WTC11 (cell line): Measurements from ENCODE around the gene HMBS. TPM values are rescaled to one million over a fixed set of nuclear protein-coding genes. Genes with fewer than 3 reads are reported as not detected.

ENCODE experiments used
- ATAC-seq: fragments of 200-7000 bp; cut with Tn5 transposase; 2 replicates; pipeline ENCODE4 v1.10.0; 2021; ENCODE audit warnings: mild to moderate bottlenecking, moderate library complexity
- CTCF ChIA-PET: fragments of 300-600 bp; sonication (Branson Sonifier 250); formaldehyde crosslinking; loops from one replicate; lab custom pipeline; 2021; ENCODE audit warnings: antibody characterized with exemption; lab: Charles Lee
- POLR2A ChIA-PET: fragments of 350-600 bp; sonication (Branson Sonifier 250); formaldehyde crosslinking; loops from one replicate; lab custom pipeline; 2021; ENCODE audit warnings: antibody characterized with exemption; lab: Charles Lee
- DNase-seq: peaks from one replicate; pipeline ENCODE4 v3.0.0; 2021; ENCODE audit warnings: low spot score
- H3K27ac Mint-ChIP-seq: 2 replicates; pipeline ENCODE4 v1.8.0; 2021; ENCODE audit warnings: mixed read lengths
- H3K27me3 Mint-ChIP-seq: 2 replicates; pipeline ENCODE4 v1.8.0; 2021; ENCODE audit warnings: low read depth, mild to moderate bottlenecking, moderate library complexity, mixed read lengths
- H3K36me3 Mint-ChIP-seq: 2 replicates; pipeline ENCODE4 v1.8.0; 2021; ENCODE audit warnings: mixed read lengths
- H3K4me1 Mint-ChIP-seq: 2 replicates; pipeline ENCODE4 v1.8.0; 2022; ENCODE audit warnings: mixed read lengths
- H3K4me3 Mint-ChIP-seq: 2 replicates; pipeline ENCODE4 v1.8.0; 2021; ENCODE audit warnings: mild to moderate bottlenecking, moderate library complexity, mixed read lengths
- H3K9me3 Mint-ChIP-seq: 2 replicates; pipeline ENCODE4 v1.8.0; 2021; ENCODE audit warnings: mixed read lengths
- ATF2 ChIP-seq: sonication (generic); formaldehyde crosslinking; IDR thresholded peaks from 2 replicates; pipeline ENCODE4 v1.8.1; 2022; ENCODE audit warnings: low read depth, missing genetic modification reagents, borderline replicate concordance
- CBFB ChIP-seq: sonication (generic); formaldehyde crosslinking; IDR thresholded peaks from 2 replicates; pipeline ENCODE4 v1.8.1; 2022; ENCODE audit warnings: mild to moderate bottlenecking, low read depth, missing genetic modification reagents
- CDX4 ChIP-seq: fragments of 250-450 bp; sonication (Bioruptor Pico); IDR thresholded peaks from 2 replicates; pipeline ENCODE4 v1.9.0; 2021; ENCODE audit warnings: moderate library complexity, mild to moderate bottlenecking, inconsistent platforms, borderline replicate concordance
- E2F5 ChIP-seq: sonication (generic); formaldehyde crosslinking; IDR thresholded peaks from 2 replicates; pipeline ENCODE4 v1.8.1; 2022; ENCODE audit warnings: mild to moderate bottlenecking, moderate library complexity, missing genetic modification reagents
- ESRRA ChIP-seq: sonication (generic); formaldehyde crosslinking; IDR thresholded peaks from 2 replicates; pipeline ENCODE4 v1.8.1; 2022; ENCODE audit warnings: mild to moderate bottlenecking, missing genetic modification reagents, borderline replicate concordance
- FOXK1 ChIP-seq: sonication (generic); formaldehyde crosslinking; IDR thresholded peaks from 2 replicates; pipeline ENCODE4 v1.8.0; 2022; ENCODE audit warnings: mild to moderate bottlenecking, moderate library complexity, missing genetic modification reagents
- GTF2I ChIP-seq: fragments of 250-450 bp; sonication (Bioruptor Pico); conservative IDR thresholded peaks from 2 replicates; pipeline ENCODE4 v1.4.0; 2021; ENCODE audit warnings: mild to moderate bottlenecking
- MYBL2 ChIP-seq: sonication (generic); formaldehyde crosslinking; IDR thresholded peaks from 2 replicates; pipeline ENCODE4 v1.8.1; 2023; ENCODE audit warnings: mild to moderate bottlenecking, moderate library complexity, missing genetic modification reagents
- NR2C2 ChIP-seq: sonication (generic); formaldehyde crosslinking; IDR thresholded peaks from 2 replicates; pipeline ENCODE4 v1.8.0; 2022; ENCODE audit warnings: mild to moderate bottlenecking, missing genetic modification reagents
- STAT6 ChIP-seq: sonication (generic); formaldehyde crosslinking; conservative IDR thresholded peaks from 2 replicates; pipeline ENCODE4 v1.8.1; 2023; ENCODE audit warnings: mild to moderate bottlenecking, low read depth, missing genetic modification reagents, moderate library complexity
- TCF7 ChIP-seq: sonication (generic); formaldehyde crosslinking; IDR thresholded peaks from 2 replicates; pipeline ENCODE4 v1.8.0; 2022; ENCODE audit warnings: mild to moderate bottlenecking, low read depth, missing genetic modification reagents, moderate library complexity
- USF1 ChIP-seq: sonication (generic); formaldehyde crosslinking; IDR thresholded peaks from 2 replicates; pipeline ENCODE4 v1.8.0; 2022; ENCODE audit warnings: mild to moderate bottlenecking, missing genetic modification reagents
- ZNF219 ChIP-seq: sonication (generic); formaldehyde crosslinking; IDR thresholded peaks from 2 replicates; pipeline ENCODE4 v1.8.0; 2023; ENCODE audit warnings: missing genetic modification reagents, mild to moderate bottlenecking, borderline replicate concordance
- ZNF317 ChIP-seq: sonication (generic); formaldehyde crosslinking; IDR thresholded peaks from 2 replicates; pipeline ENCODE4 v1.8.1; 2023; ENCODE audit warnings: low read depth, mild to moderate bottlenecking, moderate library complexity, missing genetic modification reagents, borderline replicate concordance
- total RNA-seq: library from RNA; stranded (reverse); gene quantifications from 3 replicates; pipeline ENCODE4 v1.2.3, GENCODE V29; 2021
- TF ChIP-seq, protein P1 (sequence below): fragments of 250-450 bp; sonication (Bioruptor Pico); conservative IDR thresholded peaks from 2 replicates; pipeline ENCODE4 v1.9.0; 2021; ENCODE audit warnings: mild to moderate bottlenecking
- TF ChIP-seq, protein P2 (sequence below): sonication (generic); formaldehyde crosslinking; IDR thresholded peaks from 2 replicates; pipeline ENCODE4 v1.8.1; 2022; ENCODE audit warnings: missing genetic modification reagents, borderline replicate concordance
- TF ChIP-seq, protein P3 (sequence below): sonication (generic); formaldehyde crosslinking; IDR thresholded peaks from 2 replicates; pipeline ENCODE4 v1.8.0; 2022; ENCODE audit warnings: mild to moderate bottlenecking, missing genetic modification reagents
- TF ChIP-seq, protein P4 (sequence below): sonication (generic); formaldehyde crosslinking; IDR thresholded peaks from 2 replicates; pipeline ENCODE4 v1.8.1; 2023; ENCODE audit warnings: mild to moderate bottlenecking, moderate library complexity, missing genetic modification reagents
- TF ChIP-seq, protein P5 (sequence below): sonication (generic); formaldehyde crosslinking; IDR thresholded peaks from 2 replicates; pipeline ENCODE4 v1.8.1; 2023; ENCODE audit warnings: mild to moderate bottlenecking, missing genetic modification reagents, borderline replicate concordance

Gene HMBS
- total RNA-seq, 1 experiment from 2014 or later: 62.3 TPM

DNA sequence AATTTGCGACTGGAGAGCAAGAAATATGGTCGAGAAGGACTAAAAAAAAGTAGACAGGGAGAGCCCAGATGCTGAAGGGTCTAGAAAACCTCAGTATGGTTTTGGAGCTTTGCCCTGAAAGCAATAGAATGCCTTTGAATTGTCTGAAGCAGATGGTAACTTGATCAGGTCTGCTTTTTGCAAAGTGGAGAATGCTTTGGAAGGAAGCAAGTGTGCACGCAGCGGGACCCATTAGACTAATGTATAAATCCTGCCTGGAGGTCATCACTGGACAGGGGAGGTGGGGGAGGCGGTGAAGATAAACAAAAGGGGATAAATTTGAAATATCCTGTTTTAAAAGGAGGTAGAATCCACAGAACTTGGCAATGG lies 35.9 kb downstream of the HMBS start:
- peak overlapping the region; percentile 97 for H3K4me3 Mint-ChIP-seq
- H3K27me3 Mint-ChIP-seq: no peaks in the 10 kb centered on the region; the same call in 1 of the 2 replicates
- peaks cover 23% of the 10 kb centered on the region for H3K4me1 Mint-ChIP-seq
- H3K9me3 Mint-ChIP-seq: no peaks in the 10 kb centered on the region
- ATAC-seq: no peak
- peaks cover 11% of the 10 kb centered on the region for H3K36me3 Mint-ChIP-seq
- peak overlapping the region; percentile 67 for H3K27ac Mint-ChIP-seq
- ChIA-PET POLR2A (interaction anchor here (1.0 kb wide), 1 partner anchor 19 kb away, joined by 4 read pairs; the partner anchor contains the start of gene DPAGT1), CTCF (interaction anchor here (1.0 to 2.0 kb wide), 5 partner anchors 18 to 260 kb away, joined by 3 to 9 read pairs (median 5); partner anchors contain the start of gene DPAGT1)
- no peak for TF ChIP-seq GTF2I
- no peak for TF ChIP-seq USF1
- no peak for TF ChIP-seq NR2C2 (CRISPR knock-in tag)
- TF ChIP-seq CDX4 (CRISPR knock-in tag): no peak
- no peak for TF ChIP-seq MYBL2 (CRISPR knock-in tag)
- TF ChIP-seq, protein P1, sequence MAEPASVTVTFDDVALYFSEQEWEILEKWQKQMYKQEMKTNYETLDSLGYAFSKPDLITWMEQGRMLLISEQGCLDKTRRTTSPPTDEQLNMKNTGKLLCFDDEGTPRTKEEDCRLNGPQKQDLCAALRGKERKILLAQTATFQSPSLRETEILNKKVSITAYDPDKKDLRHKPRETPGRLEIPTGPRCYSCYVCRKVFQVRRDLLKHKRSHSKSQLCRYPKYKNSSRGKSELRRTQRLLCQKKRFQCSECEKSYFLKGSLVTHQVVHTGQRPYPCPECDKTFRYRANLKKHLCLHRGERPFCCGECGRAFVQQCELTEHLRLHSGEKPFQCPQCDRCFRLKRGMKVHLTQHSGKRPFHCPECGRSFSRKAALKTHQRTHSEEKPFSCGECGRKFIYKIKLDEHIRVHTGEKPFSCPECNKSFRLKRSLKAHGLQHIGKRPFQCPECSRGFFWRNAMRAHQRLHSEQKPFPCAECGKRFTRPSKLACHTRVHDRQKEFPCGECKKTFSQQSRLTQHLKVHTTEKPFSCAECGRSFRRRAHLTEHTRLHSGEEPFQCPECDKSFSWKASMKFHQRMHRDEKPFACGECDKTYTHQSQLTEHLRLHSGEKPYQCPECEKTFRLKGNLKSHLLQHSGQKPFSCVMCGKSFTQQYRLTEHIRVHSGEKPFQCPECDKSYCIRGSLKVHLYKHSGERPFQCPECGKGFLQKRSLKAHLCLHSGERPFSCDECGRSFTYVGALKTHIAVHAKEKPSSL: no peak
- TF ChIP-seq STAT6 (CRISPR knock-in tag): no peak
- no peak for TF ChIP-seq TCF7 (CRISPR knock-in tag)
- TF ChIP-seq ZNF317: no peak
- no peak for TF ChIP-seq CBFB (CRISPR knock-in tag)
- TF ChIP-seq, protein P2, sequence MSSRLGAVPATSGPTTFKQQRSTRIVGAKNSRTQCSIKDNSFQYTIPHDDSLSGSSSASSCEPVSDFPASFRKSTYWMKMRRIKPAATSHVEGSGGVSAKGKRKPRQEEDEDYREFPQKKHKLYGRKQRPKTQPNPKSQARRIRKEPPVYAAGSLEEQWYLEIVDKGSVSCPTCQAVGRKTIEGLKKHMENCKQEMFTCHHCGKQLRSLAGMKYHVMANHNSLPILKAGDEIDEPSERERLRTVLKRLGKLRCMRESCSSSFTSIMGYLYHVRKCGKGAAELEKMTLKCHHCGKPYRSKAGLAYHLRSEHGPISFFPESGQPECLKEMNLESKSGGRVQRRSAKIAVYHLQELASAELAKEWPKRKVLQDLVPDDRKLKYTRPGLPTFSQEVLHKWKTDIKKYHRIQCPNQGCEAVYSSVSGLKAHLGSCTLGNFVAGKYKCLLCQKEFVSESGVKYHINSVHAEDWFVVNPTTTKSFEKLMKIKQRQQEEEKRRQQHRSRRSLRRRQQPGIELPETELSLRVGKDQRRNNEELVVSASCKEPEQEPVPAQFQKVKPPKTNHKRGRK (CRISPR knock-in tag): no peak
- no peak for TF ChIP-seq FOXK1
- TF ChIP-seq, protein P3, sequence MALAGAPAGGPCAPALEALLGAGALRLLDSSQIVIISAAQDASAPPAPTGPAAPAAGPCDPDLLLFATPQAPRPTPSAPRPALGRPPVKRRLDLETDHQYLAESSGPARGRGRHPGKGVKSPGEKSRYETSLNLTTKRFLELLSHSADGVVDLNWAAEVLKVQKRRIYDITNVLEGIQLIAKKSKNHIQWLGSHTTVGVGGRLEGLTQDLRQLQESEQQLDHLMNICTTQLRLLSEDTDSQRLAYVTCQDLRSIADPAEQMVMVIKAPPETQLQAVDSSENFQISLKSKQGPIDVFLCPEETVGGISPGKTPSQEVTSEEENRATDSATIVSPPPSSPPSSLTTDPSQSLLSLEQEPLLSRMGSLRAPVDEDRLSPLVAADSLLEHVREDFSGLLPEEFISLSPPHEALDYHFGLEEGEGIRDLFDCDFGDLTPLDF (CRISPR knock-in tag): no peak
- no peak for TF ChIP-seq ESRRA (CRISPR knock-in tag)
- no peak for TF ChIP-seq ZNF219
- no peak for TF ChIP-seq ATF2 (CRISPR knock-in tag)
- TF ChIP-seq E2F5 (CRISPR knock-in tag): no peak
- TF ChIP-seq, protein P4, sequence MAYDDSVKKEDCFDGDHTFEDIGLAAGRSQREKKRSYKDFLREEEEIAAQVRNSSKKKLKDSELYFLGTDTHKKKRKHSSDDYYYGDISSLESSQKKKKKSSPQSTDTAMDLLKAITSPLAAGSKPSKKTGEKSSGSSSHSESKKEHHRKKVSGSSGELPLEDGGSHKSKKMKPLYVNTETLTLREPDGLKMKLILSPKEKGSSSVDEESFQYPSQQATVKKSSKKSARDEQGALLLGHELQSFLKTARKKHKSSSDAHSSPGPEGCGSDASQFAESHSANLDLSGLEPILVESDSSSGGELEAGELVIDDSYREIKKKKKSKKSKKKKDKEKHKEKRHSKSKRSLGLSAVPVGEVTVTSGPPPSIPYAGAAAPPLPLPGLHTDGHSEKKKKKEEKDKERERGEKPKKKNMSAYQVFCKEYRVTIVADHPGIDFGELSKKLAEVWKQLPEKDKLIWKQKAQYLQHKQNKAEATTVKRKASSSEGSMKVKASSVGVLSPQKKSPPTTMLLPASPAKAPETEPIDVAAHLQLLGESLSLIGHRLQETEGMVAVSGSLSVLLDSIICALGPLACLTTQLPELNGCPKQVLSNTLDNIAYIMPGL (CRISPR knock-in tag): no peak
- TF ChIP-seq, protein P5, sequence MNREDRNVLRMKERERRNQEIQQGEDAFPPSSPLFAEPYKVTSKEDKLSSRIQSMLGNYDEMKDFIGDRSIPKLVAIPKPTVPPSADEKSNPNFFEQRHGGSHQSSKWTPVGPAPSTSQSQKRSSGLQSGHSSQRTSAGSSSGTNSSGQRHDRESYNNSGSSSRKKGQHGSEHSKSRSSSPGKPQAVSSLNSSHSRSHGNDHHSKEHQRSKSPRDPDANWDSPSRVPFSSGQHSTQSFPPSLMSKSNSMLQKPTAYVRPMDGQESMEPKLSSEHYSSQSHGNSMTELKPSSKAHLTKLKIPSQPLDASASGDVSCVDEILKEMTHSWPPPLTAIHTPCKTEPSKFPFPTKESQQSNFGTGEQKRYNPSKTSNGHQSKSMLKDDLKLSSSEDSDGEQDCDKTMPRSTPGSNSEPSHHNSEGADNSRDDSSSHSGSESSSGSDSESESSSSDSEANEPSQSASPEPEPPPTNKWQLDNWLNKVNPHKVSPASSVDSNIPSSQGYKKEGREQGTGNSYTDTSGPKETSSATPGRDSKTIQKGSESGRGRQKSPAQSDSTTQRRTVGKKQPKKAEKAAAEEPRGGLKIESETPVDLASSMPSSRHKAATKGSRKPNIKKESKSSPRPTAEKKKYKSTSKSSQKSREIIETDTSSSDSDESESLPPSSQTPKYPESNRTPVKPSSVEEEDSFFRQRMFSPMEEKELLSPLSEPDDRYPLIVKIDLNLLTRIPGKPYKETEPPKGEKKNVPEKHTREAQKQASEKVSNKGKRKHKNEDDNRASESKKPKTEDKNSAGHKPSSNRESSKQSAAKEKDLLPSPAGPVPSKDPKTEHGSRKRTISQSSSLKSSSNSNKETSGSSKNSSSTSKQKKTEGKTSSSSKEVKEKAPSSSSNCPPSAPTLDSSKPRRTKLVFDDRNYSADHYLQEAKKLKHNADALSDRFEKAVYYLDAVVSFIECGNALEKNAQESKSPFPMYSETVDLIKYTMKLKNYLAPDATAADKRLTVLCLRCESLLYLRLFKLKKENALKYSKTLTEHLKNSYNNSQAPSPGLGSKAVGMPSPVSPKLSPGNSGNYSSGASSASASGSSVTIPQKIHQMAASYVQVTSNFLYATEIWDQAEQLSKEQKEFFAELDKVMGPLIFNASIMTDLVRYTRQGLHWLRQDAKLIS: no peak
- no peak for DNase-seq
